Panc1 (cell line): ENCODE data around the gene PSRC1. TPM values are rescaled to one million over a fixed set of nuclear protein-coding genes. Genes with fewer than 3 reads are reported as not detected.
A peak's percentile ranks its signal among the peaks of the same experiment; 100 is the strongest.

Experiments used
- ATAC-seq: fragments of 200-7000 bp; cut with Tn5 transposase; 2 replicates; pipeline ENCODE4 v1.9.1; 2020; ENCODE audit warnings: mild to moderate bottlenecking, moderate library complexity
- BruUV-seq: library from RNA; stranded (reverse); fragments of 400-500 nt; replicated peaks from 2 replicates; lab custom pipeline; 2021; lab: Mats Ljungman, UMichigan
- CTCF ChIA-PET: fragments of 300-600 bp; sonication (Branson Sonifier 250); formaldehyde crosslinking; loops from one replicate; lab custom pipeline; 2022; ENCODE audit warnings: antibody characterized with exemption; lab: Charles Lee
- POLR2A ChIA-PET: fragments of 300-600 bp; sonication (Branson Sonifier 250); formaldehyde crosslinking; loops from one replicate; lab custom pipeline; 2022; ENCODE audit warnings: antibody characterized with exemption; lab: Charles Lee
- DNase-seq: peaks from one replicate; pipeline ENCODE4 v3.0.0-alpha.2; 2010; ENCODE audit warnings: low read depth, low spot score
- H3K27ac ChIP-seq: 2 replicates; pipeline ENCODE4 v1.5.1; 2011; ENCODE audit warnings: mild to moderate bottlenecking, low read length, inconsistent platforms
- H3K27me3 ChIP-seq: fragments of 200-500 bp; sonication (Bioruptor generic); 2 replicates; pipeline ENCODE4 v1.6.0; 2014; ENCODE audit warnings: low read length, inconsistent platforms; ENCODE audit not compliant: control insufficient read depth, insufficient read depth
- H3K36me3 ChIP-seq: fragments of 200-500 bp; sonication (Bioruptor generic); 2 replicates; pipeline ENCODE4 v1.5.1; 2014; ENCODE audit warnings: inconsistent platforms, mild to moderate bottlenecking, low read length, moderate library complexity; ENCODE audit not compliant: control insufficient read depth, insufficient read depth
- H3K4me1 ChIP-seq: 2 replicates; pipeline ENCODE4 v1.5.1; 2011; ENCODE audit warnings: inconsistent platforms, mild to moderate bottlenecking, low read length, moderate library complexity; ENCODE audit not compliant: control insufficient read depth, insufficient read depth
- H3K4me3 ChIP-seq, 2 experiments: 2 replicates each; pipeline ENCODE4 v1.5.1; 2011 to 2012; ENCODE audit warnings: low read depth in 2 of 2, low read length in 2 of 2, mild to moderate bottlenecking in 2 of 2, inconsistent platforms in 1 of 2, moderate library complexity in 1 of 2
- H3K9me3 ChIP-seq: fragments of 200-500 bp; sonication (Bioruptor generic); 2 replicates; pipeline ENCODE4 v1.5.1; 2014; ENCODE audit warnings: low read depth, mild to moderate bottlenecking, inconsistent platforms, low read length, moderate library complexity; ENCODE audit not compliant: control insufficient read depth, insufficient read depth
- POLR2AphosphoS5 ChIP-seq: IDR thresholded peaks from 2 replicates; pipeline ENCODE4 v1.6.1; 2012; ENCODE audit warnings: mild to moderate bottlenecking, low read depth, low read length, moderate library complexity
- REST ChIP-seq, 2 experiments: IDR thresholded peaks; 2 replicates each; pipeline ENCODE4 v1.6.1; 2011 to 2012; ENCODE audit warnings: low read depth in 2 of 2, control low read depth in 1 of 2, low read length in 1 of 2, mild to moderate bottlenecking in 1 of 2, moderate library complexity in 1 of 2; ENCODE audit not compliant: insufficient read depth in 1 of 2
- SIN3A ChIP-seq: IDR thresholded peaks from 2 replicates; pipeline ENCODE4 v1.6.1; 2012; ENCODE audit warnings: low read depth, mild to moderate bottlenecking, low read length, moderate library complexity, borderline replicate concordance; ENCODE audit not compliant: insufficient read depth
- TCF7L2 ChIP-seq: IDR thresholded peaks from 2 replicates; pipeline ENCODE4 v1.6.1; 2011; ENCODE audit warnings: mild to moderate bottlenecking, low read depth, low read length, inconsistent platforms
- in situ Hi-C: cut with HindIII; loops from 2 replicates; pipeline ENCODE4 v1.10.0; 2016; ENCODE audit warnings: low sequenced_read_pairs, low pct_unique_long_range_greater_than_20kb
- intact Hi-C: fragments of 100-400 bp; cut with micrococcal nuclease; formaldehyde crosslinking; loops from one replicate; pipeline ENCODE4 v1.10.0; 2022; ENCODE audit not compliant: unreplicated experiment
- total RNA-seq: library from RNA; stranded (reverse); gene quantifications from one replicate; pipeline ENCODE4 v1.2.1, GENCODE V29; 2021; ENCODE audit not compliant: unreplicated experiment
- TF ChIP-seq, protein P1 (sequence below): fragments of 450-650 bp; IDR thresholded peaks from 2 replicates; pipeline ENCODE4 v1.5.1; 2017; ENCODE audit warnings: mild to moderate bottlenecking

The PSRC1 gene
- total RNA-seq, 1 experiment from 2014 or later, result 40.6 TPM

GRCh38 chr1:109237512-109237911 lies 45.4 kb downstream of the PSRC1 start:
- no peak for ATAC-seq
- DNase-seq, result no peak
- Histone ChIP-seq H3K27me3 (no peaks in the 10 kb centered on the region), H3K4me1 (no peaks in the 10 kb centered on the region; the same call in 1 of the 2 replicates), H3K4me3 (no peak overlapping the region), H3K36me3 (peaks cover 6% of the 10 kb centered on the region; the same call in 1 of the 2 replicates), H3K27ac (no peak overlapping the region), H3K9me3 (no peaks in the 10 kb centered on the region)
- intact Hi-C loops (no loop called here), in situ Hi-C loops (no loop called here)
- TF ChIP-seq POLR2AphosphoS5, result no peak
- ChIA-PET POLR2A (no interaction called here), CTCF (no interaction called here)
- TSS peak; percentile 92 for BruUV-seq

GRCh38 chr1:109235137-109235536 lies 47.8 kb downstream of the PSRC1 start:
- intact Hi-C loops, result no loop called here
- CTCF ChIA-PET, result no interaction called here
- Histone ChIP-seq H3K4me1 (no peaks in the 10 kb centered on the region; the same call in 1 of the 2 replicates), H3K27me3 (no peaks in the 10 kb centered on the region), H3K36me3 (peaks cover 9% of the 10 kb centered on the region), H3K4me3 (no peak overlapping the region), H3K9me3 (no peaks in the 10 kb centered on the region), H3K27ac (no peak overlapping the region)
- DNase-seq, result no peak
- POLR2A ChIA-PET, result no interaction called here
- no peak for TF ChIP-seq REST (IDR thresholded peaks at IDR 0.05; ENCODE audit: insufficient read depth in 1 of 2, low read depth in 2 of 2, low read length in 1 of 2)
- TF ChIP-seq POLR2AphosphoS5, result no peak
- TF ChIP-seq TCF7L2, result no peak
- TF ChIP-seq, protein P1, sequence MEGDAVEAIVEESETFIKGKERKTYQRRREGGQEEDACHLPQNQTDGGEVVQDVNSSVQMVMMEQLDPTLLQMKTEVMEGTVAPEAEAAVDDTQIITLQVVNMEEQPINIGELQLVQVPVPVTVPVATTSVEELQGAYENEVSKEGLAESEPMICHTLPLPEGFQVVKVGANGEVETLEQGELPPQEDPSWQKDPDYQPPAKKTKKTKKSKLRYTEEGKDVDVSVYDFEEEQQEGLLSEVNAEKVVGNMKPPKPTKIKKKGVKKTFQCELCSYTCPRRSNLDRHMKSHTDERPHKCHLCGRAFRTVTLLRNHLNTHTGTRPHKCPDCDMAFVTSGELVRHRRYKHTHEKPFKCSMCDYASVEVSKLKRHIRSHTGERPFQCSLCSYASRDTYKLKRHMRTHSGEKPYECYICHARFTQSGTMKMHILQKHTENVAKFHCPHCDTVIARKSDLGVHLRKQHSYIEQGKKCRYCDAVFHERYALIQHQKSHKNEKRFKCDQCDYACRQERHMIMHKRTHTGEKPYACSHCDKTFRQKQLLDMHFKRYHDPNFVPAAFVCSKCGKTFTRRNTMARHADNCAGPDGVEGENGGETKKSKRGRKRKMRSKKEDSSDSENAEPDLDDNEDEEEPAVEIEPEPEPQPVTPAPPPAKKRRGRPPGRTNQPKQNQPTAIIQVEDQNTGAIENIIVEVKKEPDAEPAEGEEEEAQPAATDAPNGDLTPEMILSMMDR, result no peak
- in situ Hi-C loops, result no loop called here
- ATAC-seq, result no peak
- BruUV-seq, result no TSS peak

DNA sequence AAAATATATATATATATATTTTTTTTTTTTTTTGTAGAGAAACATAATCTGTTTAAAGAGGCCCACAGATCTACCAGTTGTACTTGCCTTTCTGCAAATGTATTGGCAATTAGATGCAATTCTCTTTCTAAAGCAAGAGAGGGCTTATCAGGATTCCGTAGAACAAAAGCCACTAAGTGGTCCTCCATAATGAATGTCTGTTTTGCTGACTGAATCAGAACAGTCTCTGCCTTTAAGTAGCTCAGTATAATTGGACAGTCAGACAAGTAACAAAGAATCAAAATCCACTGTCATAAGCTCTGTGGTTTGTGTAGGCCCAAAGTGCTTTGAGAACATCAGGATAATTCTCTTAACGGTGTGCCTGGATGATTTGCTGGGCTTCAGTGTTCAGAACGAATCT lies 51.9 kb downstream of the PSRC1 start:
- TF ChIP-seq, protein P1, result no peak
- TF ChIP-seq POLR2AphosphoS5 (no peak), TCF7L2 (no peak), SIN3A (no peak)
- no peak overlapping the region for H3K27ac ChIP-seq
- peaks cover 21% of the 10 kb centered on the region for H3K36me3 ChIP-seq
- no peaks in the 10 kb centered on the region for H3K4me1 ChIP-seq
- H3K27me3 ChIP-seq, result no peaks in the 10 kb centered on the region
- DNase-seq (no peak), ATAC-seq (no peak)
- intact Hi-C loops (no loop called here), in situ Hi-C loops (no loop called here)
- H3K4me3 ChIP-seq, result no peak overlapping the region
- TSS peak; percentile 36 for BruUV-seq
- H3K9me3 ChIP-seq, result no peaks in the 10 kb centered on the region
- ChIA-PET POLR2A (no interaction called here), CTCF (no interaction called here)
